MG63 (cell line): ENCODE data around the gene NOX3. TPM values are rescaled to one million over a fixed set of nuclear protein-coding genes. Genes with fewer than 3 reads are reported as not detected.
"Not testable (repeated sequence)": the region's sequence is repeated elsewhere in the genome, so short reads cannot be mapped to it uniquely, and the experiment has no call there.

ENCODE experiments used
- DNase-seq: peaks from one replicate; pipeline ENCODE4 v3.0.0-alpha.2; 2020
- H3K27me3 ChIP-seq: fragments of 250-450 bp; sonication (Bioruptor Pico); 2 replicates; pipeline ENCODE4 v1.5.1; 2020; ENCODE audit warnings: mild to moderate bottlenecking, moderate library complexity
- H3K36me3 ChIP-seq: fragments of 250-450 bp; sonication (Bioruptor Pico); 2 replicates; pipeline ENCODE4 v1.5.1; 2020; ENCODE audit warnings: mild to moderate bottlenecking, moderate library complexity
- H3K4me3 ChIP-seq: fragments of 250-450 bp; sonication (Bioruptor Pico); 2 replicates; pipeline ENCODE4 v1.5.1; 2020; ENCODE audit warnings: mild to moderate bottlenecking, moderate library complexity
- H3K9me3 ChIP-seq: fragments of 250-450 bp; sonication (Bioruptor Pico); 2 replicates; pipeline ENCODE4 v1.5.1; 2020; ENCODE audit warnings: mild to moderate bottlenecking, moderate library complexity
- total RNA-seq: library from RNA; depleted of rRNA; stranded (reverse); fragments of >200 nt; shearing (Covaris generic); gene quantifications from 2 replicates; pipeline ENCODE4 v1.2.3, GENCODE V29; 2014; ENCODE audit warnings: low replicate concordance; rRNA removed

The NOX3 gene, protein sequence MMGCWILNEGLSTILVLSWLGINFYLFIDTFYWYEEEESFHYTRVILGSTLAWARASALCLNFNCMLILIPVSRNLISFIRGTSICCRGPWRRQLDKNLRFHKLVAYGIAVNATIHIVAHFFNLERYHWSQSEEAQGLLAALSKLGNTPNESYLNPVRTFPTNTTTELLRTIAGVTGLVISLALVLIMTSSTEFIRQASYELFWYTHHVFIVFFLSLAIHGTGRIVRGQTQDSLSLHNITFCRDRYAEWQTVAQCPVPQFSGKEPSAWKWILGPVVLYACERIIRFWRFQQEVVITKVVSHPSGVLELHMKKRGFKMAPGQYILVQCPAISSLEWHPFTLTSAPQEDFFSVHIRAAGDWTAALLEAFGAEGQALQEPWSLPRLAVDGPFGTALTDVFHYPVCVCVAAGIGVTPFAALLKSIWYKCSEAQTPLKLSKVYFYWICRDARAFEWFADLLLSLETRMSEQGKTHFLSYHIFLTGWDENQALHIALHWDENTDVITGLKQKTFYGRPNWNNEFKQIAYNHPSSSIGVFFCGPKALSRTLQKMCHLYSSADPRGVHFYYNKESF
- not detected in 2 replicates for total RNA-seq

GRCh38 chr6:155455766-155456165 lies at the start of gene NOX3:
Gene NOX3, minus strand, starts transcription at chr6:155455839. Its CDS starts 39 bp downstream, at chr6:155455800.
- no peaks in the 10 kb centered on the region for H3K36me3 ChIP-seq
- H3K27me3 ChIP-seq: no peaks in the 10 kb centered on the region
- no peaks in the 10 kb centered on the region for H3K9me3 ChIP-seq
- H3K4me3 ChIP-seq: no peak within 1 kb of the TSS
- no peak for DNase-seq

DNA sequence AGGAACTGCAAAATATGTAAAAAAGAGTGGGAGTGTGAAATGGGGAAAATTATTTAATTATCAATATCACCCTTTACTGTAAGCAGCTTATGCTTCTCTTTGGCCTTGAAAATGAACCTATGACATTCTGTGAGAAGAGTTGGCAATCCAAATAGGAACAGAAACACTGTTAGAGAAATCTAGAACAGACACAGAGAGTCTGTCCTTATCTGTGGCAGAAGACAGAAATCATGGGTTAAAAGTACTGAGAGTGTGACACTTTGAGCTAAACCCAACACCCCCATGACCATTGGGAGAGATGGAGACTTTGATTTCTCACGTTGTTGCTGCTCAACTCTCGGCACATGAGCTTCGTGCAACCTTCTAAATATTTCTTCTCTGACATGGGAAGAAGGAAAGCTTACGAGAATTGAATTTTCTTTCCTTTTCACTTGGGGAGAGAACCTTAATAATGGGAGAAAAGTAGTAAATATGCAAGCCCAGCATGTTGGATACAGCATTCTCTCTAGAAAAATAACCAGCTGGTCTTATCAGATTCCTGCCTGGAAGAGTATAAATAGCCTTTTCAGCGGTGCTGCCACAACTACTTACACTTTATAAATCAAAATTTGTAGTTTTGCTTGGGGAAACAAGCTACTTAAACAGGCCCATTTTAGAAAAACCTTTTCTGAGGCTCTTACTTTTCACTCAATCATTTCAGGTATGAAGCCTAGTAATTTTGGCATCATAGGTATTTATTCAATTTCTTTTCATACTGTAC lies 49.4 kb upstream of the NOX3 start:
- Histone ChIP-seq H3K27me3 (no peaks in the 10 kb centered on the region), H3K36me3 (no peaks in the 10 kb centered on the region), H3K4me3 (no peak overlapping the region), H3K9me3 (peaks cover 5% of the 10 kb centered on the region)
- DNase-seq: no peak

DNA sequence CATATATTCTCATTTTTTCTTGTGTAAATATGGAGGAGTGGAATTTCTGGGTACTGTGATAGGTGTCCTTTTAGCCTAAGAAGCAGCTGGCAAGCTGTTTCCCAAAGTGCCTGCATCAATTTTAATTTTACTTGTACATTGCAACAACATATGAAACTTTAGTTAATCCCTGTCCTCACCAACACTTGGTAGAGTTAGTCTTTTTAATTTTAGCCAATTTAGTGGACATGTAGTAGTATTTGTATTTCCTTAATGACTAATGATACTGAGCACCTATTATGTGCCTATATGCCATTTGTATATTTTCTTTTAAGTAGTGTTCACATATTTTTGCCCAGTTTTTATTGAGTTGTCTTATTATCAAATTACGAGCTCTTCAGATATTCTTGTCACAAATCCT lies 46.8 kb upstream of the NOX3 start:
- Histone ChIP-seq H3K27me3 (no peaks in the 10 kb centered on the region), H3K9me3 (peaks cover 5% of the 10 kb centered on the region), H3K36me3 (no peaks in the 10 kb centered on the region), H3K4me3 (no peak overlapping the region)
- DNase-seq: no peak

- peaks cover 5% of the 10 kb centered on the region for H3K9me3 ChIP-seq
- no peaks in the 10 kb centered on the region for H3K36me3 ChIP-seq
- no peaks in the 10 kb centered on the region for H3K27me3 ChIP-seq
- DNase-seq: no peak
- no peak overlapping the region for H3K4me3 ChIP-seq
These were observed 43.9 kb upstream of the NOX3 start for GRCh38 chr6:155499574-155499973.

DNA sequence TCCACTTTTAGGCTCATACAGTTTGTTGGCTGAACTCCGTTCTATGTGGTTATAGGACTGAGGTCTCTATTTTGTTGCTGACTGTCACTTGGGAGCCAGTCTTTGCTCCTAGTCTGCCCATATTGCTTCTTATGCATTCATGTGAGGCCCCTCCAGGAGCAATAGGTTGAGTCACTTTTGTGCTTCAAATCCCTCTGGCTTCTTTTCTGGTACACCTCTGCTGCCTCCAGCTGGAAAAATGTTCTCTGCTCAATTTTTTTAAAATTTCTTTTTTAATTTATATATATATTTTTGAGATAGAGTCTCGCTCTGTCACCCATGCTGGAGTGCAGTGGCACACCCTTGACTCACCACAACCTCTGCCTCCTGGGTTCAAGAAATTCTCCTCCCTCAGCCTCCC lies 42.7 kb upstream of the NOX3 start:
- Histone ChIP-seq H3K9me3 (peaks cover 5% of the 10 kb centered on the region), H3K36me3 (no peaks in the 10 kb centered on the region), H3K4me3 (no peak overlapping the region), H3K27me3 (no peaks in the 10 kb centered on the region)
- no peak for DNase-seq

DNA sequence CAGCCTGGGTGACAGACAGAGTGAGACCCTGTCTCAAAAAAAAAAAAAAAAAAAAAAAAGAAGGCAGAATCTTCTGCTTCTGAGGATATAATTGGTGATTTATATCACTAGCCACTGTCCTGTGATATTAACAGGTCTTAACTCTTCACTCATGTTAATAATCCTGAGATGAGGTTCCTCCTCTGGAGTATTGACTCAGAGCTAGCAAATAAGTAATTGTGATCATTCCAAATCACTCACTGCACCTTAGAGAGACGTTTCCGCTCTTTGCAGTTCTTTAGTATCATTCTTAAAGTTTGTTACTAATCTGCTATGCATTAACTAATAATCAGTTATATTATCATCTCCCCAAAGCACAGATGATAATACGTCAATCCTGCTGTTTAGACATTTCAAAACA lies 41.6 kb upstream of the NOX3 start:
- no peak for DNase-seq
- H3K9me3 ChIP-seq: no peaks in the 10 kb centered on the region; the same call in none of the 2 replicates
- no peaks in the 10 kb centered on the region for H3K27me3 ChIP-seq
- no peak overlapping the region for H3K4me3 ChIP-seq
- H3K36me3 ChIP-seq: no peaks in the 10 kb centered on the region

DNA sequence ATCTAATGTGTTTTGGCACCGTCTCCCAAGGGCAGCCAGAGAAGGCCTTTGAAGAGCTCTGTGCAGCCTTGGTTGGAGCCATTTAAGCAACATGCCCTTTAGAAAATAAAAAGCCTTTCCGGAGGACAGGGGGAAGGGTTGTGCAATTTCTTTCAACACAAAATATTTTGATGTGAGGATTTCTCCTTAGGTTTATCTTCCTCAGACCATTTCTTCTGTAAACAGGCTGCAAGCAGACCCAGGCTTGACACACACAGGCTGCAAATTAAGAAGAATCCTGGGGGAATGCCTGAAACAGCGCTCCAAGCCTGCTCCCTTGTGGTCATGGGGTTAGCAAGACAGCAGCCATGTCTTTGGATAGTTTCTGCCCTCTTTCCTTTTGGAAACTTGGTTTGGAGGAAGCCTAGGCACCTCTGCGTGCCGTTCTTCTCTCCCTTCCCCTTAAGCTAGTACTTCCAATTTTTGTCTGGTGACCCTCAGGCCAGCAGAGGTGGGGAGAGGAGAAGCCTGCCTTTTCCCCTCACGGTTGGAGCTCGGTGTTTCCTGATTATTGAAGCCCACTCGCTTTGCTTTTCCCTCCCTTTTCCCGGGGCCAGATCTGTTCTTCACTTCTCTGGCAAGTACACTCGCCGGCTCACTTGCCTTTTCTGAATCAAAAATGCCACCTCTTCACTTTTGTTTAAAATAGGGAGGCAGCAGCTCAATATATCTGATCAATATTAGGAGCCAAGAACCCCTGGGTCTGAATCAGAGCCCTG lies 39.6 kb upstream of the NOX3 start:
- Histone ChIP-seq H3K36me3 (no peaks in the 10 kb centered on the region), H3K9me3 (peaks cover 2% of the 10 kb centered on the region; the same call in 1 of the 2 replicates), H3K27me3 (no peaks in the 10 kb centered on the region), H3K4me3 (no peak overlapping the region)
- peak; percentile 9 for DNase-seq

- H3K4me3 ChIP-seq: no peak overlapping the region
- peak; percentile 89 for DNase-seq
- peaks cover 4% of the 10 kb centered on the region; the same call in 1 of the 2 replicates for H3K9me3 ChIP-seq
- H3K36me3 ChIP-seq: no peaks in the 10 kb centered on the region
- H3K27me3 ChIP-seq: no peaks in the 10 kb centered on the region
These were observed 38.1 kb upstream of the NOX3 start for GRCh38 chr6:155493694-155494143.

DNA sequence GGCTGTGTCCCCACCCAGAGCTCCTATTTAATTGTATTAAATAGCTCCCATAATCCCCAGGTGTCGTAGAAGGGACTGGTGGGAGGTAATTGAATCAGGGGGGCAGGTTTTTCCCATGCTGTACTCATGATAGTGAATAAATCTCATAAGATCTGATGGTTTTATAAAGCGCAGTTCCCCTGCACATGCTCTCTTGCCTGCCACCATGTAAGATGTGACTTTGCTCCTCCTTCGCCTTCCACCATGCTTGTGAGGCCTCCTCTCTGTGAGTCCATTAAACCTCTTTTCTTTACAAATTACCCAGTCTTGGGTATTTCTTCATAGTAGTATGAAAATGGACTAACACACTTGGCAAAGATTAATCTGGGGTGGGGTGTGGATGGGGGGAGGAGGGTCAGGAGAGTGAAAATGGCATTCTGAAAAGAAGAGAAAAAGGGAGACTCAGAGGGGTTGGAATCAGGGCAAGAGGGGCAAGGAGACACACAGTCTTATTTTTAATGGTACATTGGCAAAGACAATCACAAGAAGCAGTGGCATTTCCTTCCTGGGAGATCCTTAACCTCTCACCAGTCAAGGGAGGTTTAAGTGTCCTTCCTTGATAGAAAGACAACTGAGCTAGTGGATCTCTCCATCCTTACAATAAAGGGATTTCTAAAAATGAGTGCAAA lies 37.5 kb upstream of the NOX3 start:
- no peak for DNase-seq
- no peaks in the 10 kb centered on the region for H3K36me3 ChIP-seq
- H3K27me3 ChIP-seq: no peaks in the 10 kb centered on the region
- peaks cover 4% of the 10 kb centered on the region; the same call in 1 of the 2 replicates for H3K9me3 ChIP-seq
- no peak overlapping the region for H3K4me3 ChIP-seq

- Histone ChIP-seq H3K27me3 (no peaks in the 10 kb centered on the region), H3K36me3 (no peaks in the 10 kb centered on the region), H3K9me3 (peaks cover 4% of the 10 kb centered on the region; the same call in 1 of the 2 replicates), H3K4me3 (no peak overlapping the region)
- no peak for DNase-seq
These were observed 36.6 kb upstream of the NOX3 start for GRCh38 chr6:155492061-155492735.

DNA sequence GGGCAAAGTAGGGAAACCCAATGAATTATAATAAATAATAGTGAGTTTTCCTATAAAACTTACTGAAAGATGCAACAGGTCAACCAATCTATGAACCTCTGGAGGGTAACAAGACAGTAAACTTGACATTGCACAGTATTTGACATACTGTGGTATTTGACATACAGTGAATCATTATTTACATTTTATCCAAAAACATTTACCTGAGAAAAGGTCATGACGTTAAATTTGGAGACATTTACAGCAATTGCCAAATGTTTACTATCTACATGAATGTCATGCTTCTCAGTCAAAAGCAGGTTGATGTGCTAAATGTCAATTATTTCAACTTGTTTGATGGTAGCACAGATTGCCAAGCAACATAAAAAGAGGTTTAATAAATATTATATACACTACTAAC lies 35.8 kb upstream of the NOX3 start:
- no peak for DNase-seq
- Histone ChIP-seq H3K27me3 (no peaks in the 10 kb centered on the region), H3K36me3 (no peaks in the 10 kb centered on the region), H3K4me3 (no peak overlapping the region), H3K9me3 (peaks cover 4% of the 10 kb centered on the region; the same call in 1 of the 2 replicates)

GRCh38 chr6:155488197-155488596 lies 32.6 kb upstream of the NOX3 start:
- H3K4me3 ChIP-seq, DNase-seq, H3K36me3 ChIP-seq, H3K27me3 ChIP-seq, H3K9me3 ChIP-seq: not testable (repeated sequence)

GRCh38 chr6:155487371-155488130 lies 31.9 kb upstream of the NOX3 start:
- Histone ChIP-seq H3K4me3 (no peak overlapping the region), H3K27me3 (no peaks in the 10 kb centered on the region), H3K9me3 (peaks cover 4% of the 10 kb centered on the region; the same call in 1 of the 2 replicates), H3K36me3 (no peaks in the 10 kb centered on the region)
- no peak for DNase-seq

DNA sequence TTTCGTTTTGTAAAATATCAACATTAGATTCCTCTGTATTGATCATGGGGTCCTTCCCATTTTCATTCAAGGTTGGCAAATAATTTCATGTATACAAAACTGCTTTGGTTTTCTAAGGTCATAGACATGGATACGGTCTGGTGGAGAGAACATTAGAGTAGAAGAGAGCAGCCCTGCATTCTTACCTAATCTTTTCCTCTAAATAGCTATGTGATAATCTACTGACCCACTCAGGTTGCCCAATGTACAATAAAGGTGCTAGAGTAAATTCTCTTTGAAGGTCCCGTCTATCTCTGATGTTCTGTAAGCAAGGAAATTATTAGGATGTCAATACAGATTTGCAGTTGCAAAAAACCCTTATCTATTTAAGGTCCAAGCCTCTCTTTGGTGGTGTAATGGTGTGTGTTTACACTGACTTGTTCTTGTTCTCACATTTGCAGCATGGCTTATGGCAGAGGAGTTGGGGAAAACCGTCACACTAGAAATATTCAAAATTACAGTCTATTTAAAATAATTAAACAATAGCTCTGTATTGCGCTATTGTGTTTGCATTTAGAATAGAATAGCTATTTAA lies 31.2 kb upstream of the NOX3 start:
- H3K27me3 ChIP-seq: no peaks in the 10 kb centered on the region
- no peak overlapping the region for H3K4me3 ChIP-seq

GRCh38 chr6:155485756-155486155 lies 30.1 kb upstream of the NOX3 start:
- Histone ChIP-seq H3K27me3 (no peaks in the 10 kb centered on the region), H3K4me3 (no peak overlapping the region), H3K9me3 (peaks cover 3% of the 10 kb centered on the region; the same call in 1 of the 2 replicates), H3K36me3 (no peaks in the 10 kb centered on the region)
- DNase-seq: no peak

More for the DNA sequence above, 31.2 kb upstream of the NOX3 start:
- H3K36me3 ChIP-seq: no peaks in the 10 kb centered on the region
- H3K9me3 ChIP-seq: peaks cover 4% of the 10 kb centered on the region; the same call in 1 of the 2 replicates
- no peak for DNase-seq
